Measurements from ENCODE around the gene IL1RL1.

IL1RL1 gene

GRCh38 chr2:102335871-102336366 lies 24.6 kb downstream of the IL1RL1 start:
- no peak for DNase-seq (ENCODE audit: low read depth in 2 of 2)

GRCh38 chr2:102336502-102336945 lies 25.2 kb downstream of the IL1RL1 start:
- DNase-seq (ENCODE audit: low read depth in 2 of 2), result no peak

GRCh38 chr2:102337012-102337411 lies 25.6 kb downstream of the IL1RL1 start:
- no peak for DNase-seq (ENCODE audit: low read depth in 2 of 2)

- DNase-seq (ENCODE audit: low read depth in 2 of 2), result no peak
Observed at GRCh38 chr2:102337481-102338386, 26.4 kb downstream of the IL1RL1 start.

- DNase-seq (ENCODE audit: low read depth in 2 of 2), result no peak
Observed at GRCh38 chr2:102340778-102341177, 29.4 kb downstream of the IL1RL1 start.

- DNase-seq (ENCODE audit: low read depth in 2 of 2), result no peak
Observed at GRCh38 chr2:102342888-102343287, 31.5 kb downstream of the IL1RL1 start.

GRCh38 chr2:102344397-102344796 lies 33.0 kb downstream of the IL1RL1 start:
- DNase-seq (ENCODE audit: low read depth in 2 of 2), result no peak

- no peak for DNase-seq (ENCODE audit: low read depth in 2 of 2)
Observed at GRCh38 chr2:102345329-102345920, 34.1 kb downstream of the IL1RL1 start.

GRCh38 chr2:102346381-102347130 lies 35.2 kb downstream of the IL1RL1 start:
- DNase-seq (ENCODE audit: low read depth in 2 of 2), result no peak

GRCh38 chr2:102350137-102350793 lies 38.9 kb downstream of the IL1RL1 start:
- no peak for DNase-seq (ENCODE audit: low read depth in 2 of 2)

- peak; percentile 51 to 68 for DNase-seq (ENCODE audit: low read depth in 2 of 2)
Observed at GRCh38 chr2:102355526-102356380, 44.4 kb downstream of the IL1RL1 start, which contains the start of gene IL18R1. Gene IL18R1, plus strand, starts transcription at chr2:102355796. Its CDS starts 6,865 bp downstream, at chr2:102362661.

- DNase-seq (ENCODE audit: low read depth in 2 of 2), result no peak
Observed at GRCh38 chr2:102356381-102356712, 45.0 kb downstream of the IL1RL1 start.

GRCh38 chr2:102356741-102357140 lies 45.4 kb downstream of the IL1RL1 start:
- no peak for DNase-seq (ENCODE audit: low read depth in 2 of 2)

- no peak for DNase-seq (ENCODE audit: low read depth in 2 of 2)
Observed at GRCh38 chr2:102357937-102358336, 46.6 kb downstream of the IL1RL1 start.

- no peak for DNase-seq (ENCODE audit: low read depth in 2 of 2)
Observed at GRCh38 chr2:102358496-102358895, 47.1 kb downstream of the IL1RL1 start.

- no peak for DNase-seq (ENCODE audit: low read depth in 2 of 2)
Observed at GRCh38 chr2:102359527-102359926, 48.2 kb downstream of the IL1RL1 start.

GRCh38 chr2:102361632-102362241 lies 50.4 kb downstream of the IL1RL1 start:
- no peak for DNase-seq (ENCODE audit: low read depth in 2 of 2)

GRCh38 chr2:102365763-102366162 lies 54.4 kb downstream of the IL1RL1 start:
- DNase-seq (ENCODE audit: low read depth in 2 of 2), result no peak

- no peak for DNase-seq (ENCODE audit: low read depth in 2 of 2)
Observed at GRCh38 chr2:102366406-102367112, 55.2 kb downstream of the IL1RL1 start.

All from stimulated activated CD8-positive, alpha-beta memory T cell treated with anti-CD3 and anti-CD28 coated beads, Interleukin-2, amount 100 ng/mL, for 48 hours (primary cell).